ENCODE measurements around the gene SEC14L1.

Gene SEC14L1

GRCh38 chr17:77194179-77194578 lies 53.4 kb downstream of the SEC14L1 start:
- no peak for DNase-seq

GRCh38 chr17:77196251-77196650 lies 55.5 kb downstream of the SEC14L1 start:
- no peak for DNase-seq

GRCh38 chr17:77197115-77197514 lies 56.3 kb downstream of the SEC14L1 start:
- no peak for DNase-seq

- DNase-seq = no peak
These were observed 59.9 kb downstream of the SEC14L1 start for GRCh38 chr17:77200711-77201110.

- DNase-seq = no peak
These were observed 62.7 kb downstream of the SEC14L1 start for GRCh38 chr17:77203436-77203835.

- DNase-seq = no peak
These were observed 63.1 kb downstream of the SEC14L1 start for GRCh38 chr17:77203846-77204245.

- no peak for DNase-seq
These were observed 63.8 kb downstream of the SEC14L1 start for GRCh38 chr17:77204536-77204935.

- DNase-seq = no peak
These were observed 64.8 kb downstream of the SEC14L1 start for GRCh38 chr17:77205396-77206125.

GRCh38 chr17:77206158-77206956 lies 65.6 kb downstream of the SEC14L1 start:
- peak in 1 of 2 donors; percentile 10 for DNase-seq

- DNase-seq = no peak
These were observed 67.0 kb downstream of the SEC14L1 start for GRCh38 chr17:77207689-77208216.

GRCh38 chr17:77208217-77208808 lies 67.5 kb downstream of the SEC14L1 start:
- no peak for DNase-seq

GRCh38 chr17:77208856-77209255 lies 68.1 kb downstream of the SEC14L1 start:
- no peak for DNase-seq

GRCh38 chr17:77209330-77209748 lies 68.6 kb downstream of the SEC14L1 start:
- no peak for DNase-seq

- DNase-seq = no peak
These were observed 69.6 kb downstream of the SEC14L1 start for GRCh38 chr17:77210331-77210730.

- no peak for DNase-seq
These were observed 70.3 kb downstream of the SEC14L1 start for GRCh38 chr17:77210946-77211541.

GRCh38 chr17:77211681-77212080 lies 70.9 kb downstream of the SEC14L1 start:
- DNase-seq = no peak

- no peak for DNase-seq
These were observed 71.5 kb downstream of the SEC14L1 start for GRCh38 chr17:77212081-77212832.

- DNase-seq = no peak
These were observed 72.3 kb downstream of the SEC14L1 start for GRCh38 chr17:77212833-77213777.

- DNase-seq = no peak
These were observed 73.0 kb downstream of the SEC14L1 start for GRCh38 chr17:77213778-77214132.

GRCh38 chr17:77214328-77214727 lies 73.6 kb downstream of the SEC14L1 start:
- no peak for DNase-seq

- DNase-seq = peak in 1 of 2 donors; percentile 54
These were observed 74.0 kb downstream of the SEC14L1 start for GRCh38 chr17:77214743-77215142.
